Measurements from ENCODE around the gene GKN2. TPM values are rescaled to one million over a fixed set of nuclear protein-coding genes. Genes with fewer than 3 reads are reported as not detected.
"Not testable (repeated sequence)": the region's sequence is repeated elsewhere in the genome, so short reads cannot be mapped to it uniquely, and the experiment has no call there.

GKN2 gene
- total and polyA plus RNA-seq, 2 donors (not counting 1 experiment from before 2014, with no cell fraction given), result not detected

DNA sequence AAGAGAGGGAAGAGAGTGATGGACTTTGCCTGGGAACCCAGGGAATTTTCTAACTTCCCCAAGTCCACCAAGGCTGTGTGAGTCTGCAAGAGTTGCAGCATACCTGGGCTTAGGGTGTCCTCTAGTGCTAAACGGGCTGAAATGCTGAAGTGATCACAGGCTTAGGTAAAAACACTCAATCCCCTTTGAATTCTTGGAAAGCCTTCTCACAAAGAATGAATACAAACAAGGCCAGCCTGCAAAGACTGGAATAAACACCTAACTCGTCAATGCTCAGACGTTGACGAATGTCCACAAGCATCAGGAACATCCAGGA is 51.5 kb downstream of the GKN2 start:
- TF ChIP-seq CTCF (conservative IDR thresholded peaks at IDR 0.05 in 1 of 2, IDR thresholded peaks at IDR 0.05 in 1 of 2; ENCODE audit: low read depth in 1 of 2, low read length in 2 of 2), result peak; percentile 19 to 21
- TF ChIP-seq EZH2 (IDR thresholded peaks at IDR 0.05; ENCODE audit: low read length, missing control alignments), result no peak
- Histone ChIP-seq H3K79me2 (ENCODE audit: control insufficient read depth, insufficient read depth, low read length) (no peaks in the 10 kb centered on the region), H3K36me3 (ENCODE audit: control insufficient read depth, insufficient read depth, low read length) (no peaks in the 10 kb centered on the region), H3K4me3 (replicated peaks in 1 of 4; ENCODE audit: control extremely low read depth in 1 of 4, insufficient read depth in 1 of 4, low read depth in 3 of 4, low read length in 4 of 4) (no peak overlapping the region), H4K20me1 (ENCODE audit: control insufficient read depth, extremely low read depth, insufficient read depth, low read length) (no peaks in the 10 kb centered on the region), H3K9me3 (ENCODE audit: control insufficient read depth, insufficient read depth, low read depth, low read length) (no peaks in the 10 kb centered on the region), H3K27ac (ENCODE audit: insufficient read depth, low read length) (no peak overlapping the region), H2AFZ (ENCODE audit: low read length) (no peak overlapping the region), H3K27me3 (ENCODE audit: control insufficient read depth, insufficient read depth, low read length) (no peaks in the 10 kb centered on the region), H3K4me1 (ENCODE audit: control insufficient read depth, extremely low read depth, insufficient read depth, low read length) (no peaks in the 10 kb centered on the region), H3K9ac (ENCODE audit: insufficient read depth, low read length) (no peak overlapping the region), H3K4me2 (ENCODE audit: extremely low read depth, insufficient read depth, low read length) (no peak overlapping the region)
- DNase-seq (ENCODE audit: low read depth in 2 of 2), result peak; percentile 25 to 34

GRCh38 chr2:68900496-68901198 is 52.0 kb downstream of the GKN2 start:
- Histone ChIP-seq H3K79me2 (ENCODE audit: control insufficient read depth, insufficient read depth, low read length) (no peaks in the 10 kb centered on the region), H3K27ac (ENCODE audit: insufficient read depth, low read length) (no peak overlapping the region), H3K9me3 (ENCODE audit: control insufficient read depth, insufficient read depth, low read depth, low read length) (no peaks in the 10 kb centered on the region), H3K36me3 (ENCODE audit: control insufficient read depth, insufficient read depth, low read length) (no peaks in the 10 kb centered on the region), H3K27me3 (ENCODE audit: control insufficient read depth, insufficient read depth, low read length) (no peaks in the 10 kb centered on the region), H3K9ac (ENCODE audit: insufficient read depth, low read length) (no peak overlapping the region), H3K4me3 (replicated peaks in 1 of 4; ENCODE audit: control extremely low read depth in 1 of 4, insufficient read depth in 1 of 4, low read depth in 3 of 4, low read length in 4 of 4) (no peak overlapping the region), H3K4me1 (ENCODE audit: control insufficient read depth, extremely low read depth, insufficient read depth, low read length) (no peaks in the 10 kb centered on the region), H2AFZ (ENCODE audit: low read length) (no peak overlapping the region), H4K20me1 (ENCODE audit: control insufficient read depth, extremely low read depth, insufficient read depth, low read length) (no peaks in the 10 kb centered on the region), H3K4me2 (ENCODE audit: extremely low read depth, insufficient read depth, low read length) (no peak overlapping the region)
- TF ChIP-seq EZH2 (IDR thresholded peaks at IDR 0.05; ENCODE audit: low read length, missing control alignments) (no peak), CTCF (conservative IDR thresholded peaks at IDR 0.05 in 1 of 2, IDR thresholded peaks at IDR 0.05 in 1 of 2; ENCODE audit: low read depth in 1 of 2, low read length in 2 of 2) (no peak)
- no peak for DNase-seq (ENCODE audit: low read depth in 2 of 2)

- H3K4me2 ChIP-seq (ENCODE audit: extremely low read depth, insufficient read depth, low read length); H3K36me3 ChIP-seq (ENCODE audit: control insufficient read depth, insufficient read depth, low read length); H3K9ac ChIP-seq (ENCODE audit: insufficient read depth, low read length); H3K4me3 ChIP-seq (replicated peaks in 1 of 4; ENCODE audit: control extremely low read depth in 1 of 4, insufficient read depth in 1 of 4, low read depth in 3 of 4, low read length in 4 of 4); H3K4me1 ChIP-seq (ENCODE audit: control insufficient read depth, extremely low read depth, insufficient read depth, low read length); H3K79me2 ChIP-seq (ENCODE audit: control insufficient read depth, insufficient read depth, low read length); H3K27me3 ChIP-seq (ENCODE audit: control insufficient read depth, insufficient read depth, low read length); H4K20me1 ChIP-seq (ENCODE audit: control insufficient read depth, extremely low read depth, insufficient read depth, low read length); DNase-seq (ENCODE audit: low read depth in 2 of 2); H3K27ac ChIP-seq (ENCODE audit: insufficient read depth, low read length); H2AFZ ChIP-seq (ENCODE audit: low read length); H3K9me3 ChIP-seq (ENCODE audit: control insufficient read depth, insufficient read depth, low read depth, low read length): not testable (repeated sequence)
Measured at GRCh38 chr2:68895981-68896380, 56.7 kb downstream of the GKN2 start.

Other genes with a start within 250 kb of the GKN2 start
- 3.1 and 5.8 TPM in 2 replicates for gene ARHGAP25, start 218.1 kb downstream of the GKN2 start, total RNA-seq
- 2.7 and 4.1 TPM in 2 replicates for gene ARHGAP25, start 218.1 kb downstream of the GKN2 start, polyA plus RNA-seq
- not detected in 2 replicates for gene BMP10, start 81.5 kb downstream of the GKN2 start, total RNA-seq
- not detected in 2 replicates for gene BMP10, start 81.5 kb downstream of the GKN2 start, polyA plus RNA-seq
- gene GKN1, start 21.7 kb upstream of the GKN2 start, total RNA-seq, result not detected in 2 replicates
- gene GKN1, start 21.7 kb upstream of the GKN2 start, polyA plus RNA-seq, result not detected in 2 replicates
- 44.6 and 45.5 TPM in 2 replicates for gene ANTXR1, start 60.3 kb upstream of the GKN2 start, total RNA-seq
- gene ANTXR1, start 60.3 kb upstream of the GKN2 start, polyA plus RNA-seq, result 87.2 and 101 TPM in 2 replicates

All from fibroblast of lung (primary cell).